ENCODE measurements around the gene EIF5B. TPM values are rescaled to one million over a fixed set of nuclear protein-coding genes. Genes with fewer than 3 reads are reported as not detected.

The EIF5B gene
- total and polyA plus RNA-seq, 7 experiments from 2014 or later, result 5.6 to 49.0 (median 36.2) TPM

- H3K27me3 Mint-ChIP-seq, result no peaks in the 10 kb centered on the region
- Histone ChIP-seq H3K9me3 (ENCODE audit: control insufficient read depth in 2 of 3, low read length in 3 of 3) (no peaks in the 10 kb centered on the region), H3K4me3 (ENCODE audit: low read length) (no peak overlapping the region), H3K27ac (ENCODE audit: low read depth, low read length) (peak overlapping the region; percentile 46), H3K36me3 (ENCODE audit: control insufficient read depth in 2 of 3, insufficient read depth in 3 of 3, low read length in 3 of 3) (peaks cover 13 to 80% (median 15%) of the 10 kb centered on the region in 3 experiments), H3K27me3 (ENCODE audit: control insufficient read depth in 2 of 2, insufficient read depth in 2 of 2, low read length in 2 of 2) (no peaks in the 10 kb centered on the region), H3K4me1 (ENCODE audit: control insufficient read depth in 2 of 2, insufficient read depth in 2 of 2, low read length in 2 of 2) (no peaks in the 10 kb centered on the region)
- no peak overlapping the region for H3K4me3 Mint-ChIP-seq
- H3K9me3 Mint-ChIP-seq, result no peaks in the 10 kb centered on the region
- ATAC-seq (no peak), DNase-seq (no peak)
- intact Hi-C loops (cut with micrococcal nuclease), result loop anchor here in 1 of 2 donors (1.0 kb wide), 1 partner anchor 87 kb away; the partner anchor contains the start of gene REV1
- peak overlapping the region; percentile 7 to 84 (median 78) for H3K27ac Mint-ChIP-seq
- peaks cover 5 to 46% (median 16%) of the 10 kb centered on the region in 5 donors for H3K36me3 Mint-ChIP-seq
- ChIA-PET CTCF (no interaction called here), POLR2A (interaction anchor here (0.7 kb wide), 1 partner anchor 154 kb away, joined by 3 read pairs; no protein-coding TSS in a partner anchor)
- peaks cover 4 to 20% (median 9%) of the 10 kb centered on the region in 7 donors for H3K4me1 Mint-ChIP-seq
Observed at GRCh38 chr2:99403084-99403483, 65.9 kb downstream of the EIF5B start.

- Histone ChIP-seq H3K4me1 (ENCODE audit: control insufficient read depth in 2 of 2, insufficient read depth in 2 of 2, low read length in 2 of 2) (no peaks in the 10 kb centered on the region), H3K4me3 (ENCODE audit: low read length) (no peak overlapping the region), H3K27ac (ENCODE audit: low read depth, low read length) (peak overlapping the region; percentile 46), H3K27me3 (ENCODE audit: control insufficient read depth in 2 of 2, insufficient read depth in 2 of 2, low read length in 2 of 2) (no peaks in the 10 kb centered on the region), H3K9me3 (ENCODE audit: control insufficient read depth in 2 of 3, low read length in 3 of 3) (no peaks in the 10 kb centered on the region), H3K36me3 (ENCODE audit: control insufficient read depth in 2 of 3, insufficient read depth in 3 of 3, low read length in 3 of 3) (peaks cover 13 to 76% (median 15%) of the 10 kb centered on the region in 3 experiments)
- H3K9me3 Mint-ChIP-seq, result no peaks in the 10 kb centered on the region
- ChIA-PET CTCF (no interaction called here), POLR2A (interaction anchor here (0.7 kb wide), 1 partner anchor 155 kb away, joined by 3 read pairs; no protein-coding TSS in a partner anchor)
- intact Hi-C loops (cut with micrococcal nuclease), result loop anchor here in 1 of 2 donors (1.0 kb wide), 1 partner anchor 87 kb away; the partner anchor contains the start of gene REV1
- no peak overlapping the region for H3K4me3 Mint-ChIP-seq
- DNase-seq, result no peak
- no peaks in the 10 kb centered on the region for H3K27me3 Mint-ChIP-seq
- H3K4me1 Mint-ChIP-seq, result peaks cover 4 to 20% (median 9%) of the 10 kb centered on the region in 7 donors
- peaks cover under 1 to 45% (median 16%) of the 10 kb centered on the region in 5 donors for H3K36me3 Mint-ChIP-seq
- peak overlapping the region; percentile 13 to 84 (median 78) for H3K27ac Mint-ChIP-seq
- ATAC-seq, result no peak
Observed at GRCh38 chr2:99403524-99403923, 66.3 kb downstream of the EIF5B start.

- H3K27me3 ChIP-seq (ENCODE audit: control insufficient read depth in 2 of 2, insufficient read depth in 2 of 2, low read length in 2 of 2), result no peaks in the 10 kb centered on the region
- H3K4me3 ChIP-seq (ENCODE audit: low read length), result no peak overlapping the region
- Mint-ChIP-seq H3K36me3 (peaks cover 0 to 40% (median 16%) of the 10 kb centered on the region in 5 donors), H3K4me3 (no peak overlapping the region), H3K4me1 (peaks cover 4 to 20% (median 9%) of the 10 kb centered on the region in 7 donors), H3K27ac (peak overlapping the region in 8 of 9 donors; percentile 18 to 84 (median 80)), H3K9me3 (no peaks in the 10 kb centered on the region), H3K27me3 (no peaks in the 10 kb centered on the region)
- DNase-seq (no peak), ATAC-seq (no peak)
- no peaks in the 10 kb centered on the region for H3K9me3 ChIP-seq (ENCODE audit: control insufficient read depth in 2 of 3, low read length in 3 of 3)
- peak overlapping the region; percentile 46 for H3K27ac ChIP-seq (ENCODE audit: low read depth, low read length)
- peaks cover 13 to 69% (median 15%) of the 10 kb centered on the region in 3 experiments for H3K36me3 ChIP-seq (ENCODE audit: control insufficient read depth in 2 of 3, insufficient read depth in 3 of 3, low read length in 3 of 3)
- CTCF ChIA-PET, result no interaction called here
- POLR2A ChIA-PET, result interaction anchor here (0.7 kb wide), 1 partner anchor 156 kb away, joined by 3 read pairs; no protein-coding TSS in a partner anchor
- intact Hi-C loops (cut with micrococcal nuclease), result no loop called here
- H3K4me1 ChIP-seq (ENCODE audit: control insufficient read depth in 2 of 2, insufficient read depth in 2 of 2, low read length in 2 of 2), result no peaks in the 10 kb centered on the region
Observed at GRCh38 chr2:99404039-99404796, 67.0 kb downstream of the EIF5B start.

GRCh38 chr2:99404797-99405669 is 67.8 kb downstream of the EIF5B start:
- Mint-ChIP-seq H3K27me3 (no peaks in the 10 kb centered on the region), H3K4me1 (peaks cover 4 to 20% (median 9%) of the 10 kb centered on the region in 7 donors), H3K36me3 (peaks cover 0 to 32% (median 11%) of the 10 kb centered on the region in 5 donors), H3K27ac (peak overlapping the region in 7 of 9 donors; percentile 4 to 85 (median 78)), H3K4me3 (no peak overlapping the region), H3K9me3 (no peaks in the 10 kb centered on the region)
- no peak for ATAC-seq
- CTCF ChIA-PET, result no interaction called here
- Histone ChIP-seq H3K9me3 (ENCODE audit: control insufficient read depth in 2 of 3, low read length in 3 of 3) (no peaks in the 10 kb centered on the region), H3K4me1 (ENCODE audit: control insufficient read depth in 2 of 2, insufficient read depth in 2 of 2, low read length in 2 of 2) (no peaks in the 10 kb centered on the region), H3K27ac (ENCODE audit: low read depth, low read length) (no peak overlapping the region), H3K36me3 (ENCODE audit: control insufficient read depth in 2 of 3, insufficient read depth in 3 of 3, low read length in 3 of 3) (peaks cover 11 to 63% (median 13%) of the 10 kb centered on the region in 3 experiments), H3K27me3 (ENCODE audit: control insufficient read depth in 2 of 2, insufficient read depth in 2 of 2, low read length in 2 of 2) (no peaks in the 10 kb centered on the region), H3K4me3 (ENCODE audit: low read length) (no peak overlapping the region)
- intact Hi-C loops (cut with micrococcal nuclease), result no loop called here
- no peak for DNase-seq
- POLR2A ChIA-PET, result no interaction called here

GRCh38 chr2:99406137-99406536 is 68.9 kb downstream of the EIF5B start:
- peaks cover 4 to 20% (median 9%) of the 10 kb centered on the region in 7 donors for H3K4me1 Mint-ChIP-seq
- DNase-seq, result no peak
- Histone ChIP-seq H3K36me3 (ENCODE audit: control insufficient read depth in 2 of 3, insufficient read depth in 3 of 3, low read length in 3 of 3) (peaks cover 11 to 65% (median 13%) of the 10 kb centered on the region in 3 experiments), H3K27me3 (ENCODE audit: control insufficient read depth in 2 of 2, insufficient read depth in 2 of 2, low read length in 2 of 2) (no peaks in the 10 kb centered on the region), H3K9me3 (ENCODE audit: control insufficient read depth in 2 of 3, low read length in 3 of 3) (no peaks in the 10 kb centered on the region), H3K4me1 (ENCODE audit: control insufficient read depth in 2 of 2, insufficient read depth in 2 of 2, low read length in 2 of 2) (no peaks in the 10 kb centered on the region), H3K27ac (ENCODE audit: low read depth, low read length) (no peak overlapping the region), H3K4me3 (ENCODE audit: low read length) (no peak overlapping the region)
- peaks cover 0 to 32% (median 11%) of the 10 kb centered on the region in 5 donors for H3K36me3 Mint-ChIP-seq
- POLR2A ChIA-PET, result no interaction called here
- intact Hi-C loops (cut with micrococcal nuclease), result no loop called here
- H3K27me3 Mint-ChIP-seq, result no peaks in the 10 kb centered on the region
- no peak for ATAC-seq
- no peaks in the 10 kb centered on the region for H3K9me3 Mint-ChIP-seq
- CTCF ChIA-PET, result no interaction called here
- peak overlapping the region in 3 of 9 donors; percentile 25 to 74 (median 32) for H3K27ac Mint-ChIP-seq
- no peak overlapping the region for H3K4me3 Mint-ChIP-seq

- Histone ChIP-seq H3K4me3 (ENCODE audit: low read length) (no peak overlapping the region), H3K36me3 (ENCODE audit: control insufficient read depth in 2 of 3, insufficient read depth in 3 of 3, low read length in 3 of 3) (peaks cover 3 to 57% (median 7%) of the 10 kb centered on the region in 3 experiments), H3K27ac (ENCODE audit: low read depth, low read length) (no peak overlapping the region), H3K4me1 (ENCODE audit: control insufficient read depth in 2 of 2, insufficient read depth in 2 of 2, low read length in 2 of 2) (no peaks in the 10 kb centered on the region), H3K27me3 (ENCODE audit: control insufficient read depth in 2 of 2, insufficient read depth in 2 of 2, low read length in 2 of 2) (no peaks in the 10 kb centered on the region), H3K9me3 (ENCODE audit: control insufficient read depth in 2 of 3, low read length in 3 of 3) (no peaks in the 10 kb centered on the region)
- ATAC-seq (no peak), DNase-seq (no peak)
- H3K9me3 Mint-ChIP-seq, result no peaks in the 10 kb centered on the region
- H3K36me3 Mint-ChIP-seq, result peaks cover 0 to 24% (median 5%) of the 10 kb centered on the region in 5 donors
- ChIA-PET POLR2A (no interaction called here), CTCF (no interaction called here)
- no peaks in the 10 kb centered on the region for H3K27me3 Mint-ChIP-seq
- peaks cover 0 to 4% (median 0%) of the 10 kb centered on the region in 7 donors for H3K4me1 Mint-ChIP-seq
- intact Hi-C loops (cut with micrococcal nuclease), result no loop called here
- H3K27ac Mint-ChIP-seq, result peak overlapping the region in 1 of 9 donors; percentile 58
- H3K4me3 Mint-ChIP-seq, result no peak overlapping the region
Observed at GRCh38 chr2:99410276-99410675, 73.1 kb downstream of the EIF5B start.
